ENCODE results near the gene FLNB. TPM values are rescaled to one million over a fixed set of nuclear protein-coding genes. Genes with fewer than 3 reads are reported as not detected.

The FLNB gene
- total and polyA plus RNA-seq, 2 of the 8 experiments (the other 6 are each of a cell fraction or from before 2014, with no cell fraction given): 72.3 to 118 TPM

GRCh38 chr3:58202917-58203360 lies 194.7 kb downstream of the FLNB start (continued):
- TF ChIP-seq BRCA1 (IDR thresholded peaks at IDR 0.05; ENCODE audit: low read depth, low read length) (no peak), ZNF274 (IDR thresholded peaks at IDR 0.05; ENCODE audit: borderline replicate concordance, extremely low read depth, low read length) (no peak), E2F6 (IDR thresholded peaks at IDR 0.05) (no peak), SP1 (IDR thresholded peaks at IDR 0.05; ENCODE audit: low read depth, low read length) (no peak), SIRT6 (IDR thresholded peaks at IDR 0.05; ENCODE audit: low read length) (no peak), SIX5 (IDR thresholded peaks at IDR 0.05; ENCODE audit: low read depth, low read length) (no peak), POLR2A (IDR thresholded peaks at IDR 0.05; ENCODE audit: control extremely low read depth in 1 of 2, low read depth in 2 of 2, low read length in 2 of 2) (no peak), MAFK (IDR thresholded peaks at IDR 0.05; ENCODE audit: low read depth, low read length) (no peak)
